HCT116 (cell line): Measurements from ENCODE around the gene KSR2.

ENCODE experiments used
- ATF3 ChIP-seq: IDR thresholded peaks from 2 replicates; pipeline ENCODE4 v1.6.1; 2012
- CTCF ChIP-seq, 3 experiments: fragments of 200-600 bp in 1 of 3; sonication (generic) in 1 of 3; IDR thresholded peaks in 2 of 3; conservative IDR thresholded peaks in 1 of 3; 2 replicates each; pipeline ENCODE4 v1.5.1; 2012 to 2017; ENCODE audit warnings: low read depth in 2 of 3, low read length in 2 of 3, antibody characterized with exemption in 1 of 3, borderline replicate concordance in 1 of 3, control low read depth in 1 of 3, mild to moderate bottlenecking in 1 of 3, mixed read lengths in 1 of 3, mixed run types in 1 of 3, moderate library complexity in 1 of 3; ENCODE audit not compliant: insufficient read depth in 1 of 3
- EGR1 ChIP-seq: IDR thresholded peaks from 2 replicates; pipeline ENCODE4 v1.6.1; 2012; ENCODE audit warnings: low read depth
- EZH2 ChIP-seq: fragments of 200-600 bp; sonication (generic); IDR thresholded peaks from 2 replicates; pipeline ENCODE4 v1.6.1; 2017; ENCODE audit warnings: antibody characterized with exemption, mixed run types
- EZH2phosphoT487 ChIP-seq: fragments of 200-600 bp; IDR thresholded peaks from 2 replicates; pipeline ENCODE4 v1.6.1; 2018; ENCODE audit warnings: antibody characterized with exemption, borderline replicate concordance
- MAX ChIP-seq: IDR thresholded peaks from 2 replicates; pipeline ENCODE4 v1.6.1; 2012
- POLR2A ChIP-seq: IDR thresholded peaks from 2 replicates; pipeline ENCODE4 v1.7.0; 2011; ENCODE audit warnings: borderline replicate concordance; ENCODE audit not compliant: insufficient read depth, insufficient read length; ENCODE audit errors: extremely low read depth
- POLR2AphosphoS5 ChIP-seq: IDR thresholded peaks from 2 replicates; pipeline ENCODE4 v1.6.1; 2011; ENCODE audit warnings: mild to moderate bottlenecking, low read depth, low read length, moderate library complexity
- RAD21 ChIP-seq: IDR thresholded peaks from 2 replicates; pipeline ENCODE4 v1.6.1; 2012; ENCODE audit warnings: low read depth, mild to moderate bottlenecking
- REST ChIP-seq: IDR thresholded peaks from 2 replicates; pipeline ENCODE4 v1.6.1; 2012; ENCODE audit warnings: low read depth
- YY1 ChIP-seq: IDR thresholded peaks from 2 replicates; pipeline ENCODE4 v1.6.1; 2011; ENCODE audit warnings: low read length, low read depth, moderate library complexity, mild to moderate bottlenecking; ENCODE audit not compliant: insufficient replicate concordance; ENCODE audit errors: extremely low read depth
- ZBTB33 ChIP-seq: IDR thresholded peaks from 2 replicates; pipeline ENCODE4 v1.6.1; 2011; ENCODE audit warnings: mild to moderate bottlenecking, low read length, moderate library complexity; ENCODE audit not compliant: insufficient replicate concordance; ENCODE audit errors: extremely low read depth
- ZFX ChIP-seq: fragments of 450-650 bp; IDR thresholded peaks from 2 replicates; pipeline ENCODE4 v1.6.1; 2017

GRCh38 chr12:117919479-117919878, 49.3 kb downstream of the KSR2 start:
- no peak for TF ChIP-seq EGR1
- no peak for TF ChIP-seq CTCF (IDR thresholded peaks at IDR 0.05 in 2 of 3, conservative IDR thresholded peaks at IDR 0.05 in 1 of 3; ENCODE audit: borderline replicate concordance in 1 of 3, insufficient read depth in 1 of 3, low read depth in 2 of 3, low read length in 2 of 3)
- TF ChIP-seq REST: no peak
- no peak for TF ChIP-seq ZFX
- no peak for TF ChIP-seq POLR2AphosphoS5
- TF ChIP-seq POLR2A: no peak
- no peak for TF ChIP-seq ATF3
- TF ChIP-seq RAD21: no peak
- TF ChIP-seq YY1: no peak
- TF ChIP-seq ZBTB33: no peak
- TF ChIP-seq EZH2phosphoT487: no peak
- no peak for TF ChIP-seq EZH2
- TF ChIP-seq MAX: no peak
